PC-3 (cell line): ENCODE results near the gene DLG2.

Experiments used
- EZH2phosphoT487 ChIP-seq: fragments of 300-600 bp; sonication (generic); IDR thresholded peaks from 2 replicates; pipeline ENCODE4 v1.6.1; 2018; ENCODE audit warnings: mild to moderate bottlenecking, antibody characterized with exemption, low read length, borderline replicate concordance
- TF ChIP-seq, protein P1 (sequence below): fragments of 300-600 bp; sonication (generic); conservative IDR thresholded peaks from 2 replicates; pipeline ENCODE4 v1.5.1; 2017; ENCODE audit warnings: antibody characterized with exemption, low read depth, mild to moderate bottlenecking, low read length

GRCh38 chr11:83599066-83599465 lies 2028.1 kb downstream of the DLG2 start:
- TF ChIP-seq, protein P1, sequence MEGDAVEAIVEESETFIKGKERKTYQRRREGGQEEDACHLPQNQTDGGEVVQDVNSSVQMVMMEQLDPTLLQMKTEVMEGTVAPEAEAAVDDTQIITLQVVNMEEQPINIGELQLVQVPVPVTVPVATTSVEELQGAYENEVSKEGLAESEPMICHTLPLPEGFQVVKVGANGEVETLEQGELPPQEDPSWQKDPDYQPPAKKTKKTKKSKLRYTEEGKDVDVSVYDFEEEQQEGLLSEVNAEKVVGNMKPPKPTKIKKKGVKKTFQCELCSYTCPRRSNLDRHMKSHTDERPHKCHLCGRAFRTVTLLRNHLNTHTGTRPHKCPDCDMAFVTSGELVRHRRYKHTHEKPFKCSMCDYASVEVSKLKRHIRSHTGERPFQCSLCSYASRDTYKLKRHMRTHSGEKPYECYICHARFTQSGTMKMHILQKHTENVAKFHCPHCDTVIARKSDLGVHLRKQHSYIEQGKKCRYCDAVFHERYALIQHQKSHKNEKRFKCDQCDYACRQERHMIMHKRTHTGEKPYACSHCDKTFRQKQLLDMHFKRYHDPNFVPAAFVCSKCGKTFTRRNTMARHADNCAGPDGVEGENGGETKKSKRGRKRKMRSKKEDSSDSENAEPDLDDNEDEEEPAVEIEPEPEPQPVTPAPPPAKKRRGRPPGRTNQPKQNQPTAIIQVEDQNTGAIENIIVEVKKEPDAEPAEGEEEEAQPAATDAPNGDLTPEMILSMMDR, result no peak
- TF ChIP-seq EZH2phosphoT487, result no peak
